ENCODE measurements around the gene DHX58.

- TF ChIP-seq, protein P1, sequence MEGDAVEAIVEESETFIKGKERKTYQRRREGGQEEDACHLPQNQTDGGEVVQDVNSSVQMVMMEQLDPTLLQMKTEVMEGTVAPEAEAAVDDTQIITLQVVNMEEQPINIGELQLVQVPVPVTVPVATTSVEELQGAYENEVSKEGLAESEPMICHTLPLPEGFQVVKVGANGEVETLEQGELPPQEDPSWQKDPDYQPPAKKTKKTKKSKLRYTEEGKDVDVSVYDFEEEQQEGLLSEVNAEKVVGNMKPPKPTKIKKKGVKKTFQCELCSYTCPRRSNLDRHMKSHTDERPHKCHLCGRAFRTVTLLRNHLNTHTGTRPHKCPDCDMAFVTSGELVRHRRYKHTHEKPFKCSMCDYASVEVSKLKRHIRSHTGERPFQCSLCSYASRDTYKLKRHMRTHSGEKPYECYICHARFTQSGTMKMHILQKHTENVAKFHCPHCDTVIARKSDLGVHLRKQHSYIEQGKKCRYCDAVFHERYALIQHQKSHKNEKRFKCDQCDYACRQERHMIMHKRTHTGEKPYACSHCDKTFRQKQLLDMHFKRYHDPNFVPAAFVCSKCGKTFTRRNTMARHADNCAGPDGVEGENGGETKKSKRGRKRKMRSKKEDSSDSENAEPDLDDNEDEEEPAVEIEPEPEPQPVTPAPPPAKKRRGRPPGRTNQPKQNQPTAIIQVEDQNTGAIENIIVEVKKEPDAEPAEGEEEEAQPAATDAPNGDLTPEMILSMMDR (IDR thresholded peaks at IDR 0.05 in 4 of 5, conservative IDR thresholded peaks at IDR 0.05 in 1 of 5), result no peak
- TF ChIP-seq POLR2A (IDR thresholded peaks at IDR 0.05), result no peak
Measured at GRCh38 chr17:42087736-42088705, 24.5 kb downstream of the DHX58 start.

All from gastrocnemius medialis (tissue), 4 donors.